Progenitor cell of endocrine pancreas (in vitro differentiated cells): ENCODE data around the gene OR51S1. TPM values are rescaled to one million over a fixed set of nuclear protein-coding genes. Genes with fewer than 3 reads are reported as not detected.
"Not testable (repeated sequence)": the region's sequence is repeated elsewhere in the genome, so short reads cannot be mapped to it uniquely, and the experiment has no call there.

Experiments used
- DNase-seq: peaks from one replicate; pipeline ENCODE4 v3.0.0; 2021; ENCODE audit warnings: low spot score; ENCODE audit not compliant: unreplicated experiment
- H3K27ac Mint-ChIP-seq: 2 replicates; pipeline ENCODE4 v1.8.0; 2021; ENCODE audit warnings: mild to moderate bottlenecking, moderate library complexity, mixed read lengths
- H3K27me3 Mint-ChIP-seq: 2 replicates; pipeline ENCODE4 v1.8.0; 2021; ENCODE audit warnings: mixed read lengths
- H3K36me3 Mint-ChIP-seq: 2 replicates; pipeline ENCODE4 v1.8.0; 2022; ENCODE audit warnings: mixed read lengths; ENCODE audit not compliant: insufficient read depth
- H3K4me1 Mint-ChIP-seq: 2 replicates; pipeline ENCODE4 v1.8.0; 2021; ENCODE audit warnings: low read depth, mixed read lengths
- H3K4me3 Mint-ChIP-seq: 2 replicates; pipeline ENCODE4 v1.8.0; 2021; ENCODE audit warnings: low read depth, mild to moderate bottlenecking, moderate library complexity, mixed read lengths
- H3K9me3 Mint-ChIP-seq: 2 replicates; pipeline ENCODE4 v1.8.0; 2021; ENCODE audit warnings: low read depth, mixed read lengths
- total RNA-seq: library from RNA; stranded (reverse); gene quantifications from 2 replicates; pipeline ENCODE4 v1.2.1, GENCODE V29; 2021
- TF ChIP-seq, protein P1 (sequence below): fragments of 200-600 bp; sonication (generic); IDR thresholded peaks from one replicate; pipeline ENCODE4 v1.5.0; 2021; ENCODE audit warnings: antibody characterized with exemption, mild to moderate bottlenecking; ENCODE audit not compliant: unreplicated experiment

The OR51S1 gene
- total RNA-seq, 1 donor from 2014 or later = not detected

GRCh38 chr11:4863876-4864275 is 14.9 kb upstream of the OR51S1 start:
- Mint-ChIP-seq H3K4me3 (no peak overlapping the region), H3K9me3 (peaks cover 3% of the 10 kb centered on the region), H3K27me3 (no peaks in the 10 kb centered on the region), H3K4me1 (peaks cover 6% of the 10 kb centered on the region), H3K27ac (no peak overlapping the region), H3K36me3 (no peaks in the 10 kb centered on the region)
- TF ChIP-seq, protein P1, sequence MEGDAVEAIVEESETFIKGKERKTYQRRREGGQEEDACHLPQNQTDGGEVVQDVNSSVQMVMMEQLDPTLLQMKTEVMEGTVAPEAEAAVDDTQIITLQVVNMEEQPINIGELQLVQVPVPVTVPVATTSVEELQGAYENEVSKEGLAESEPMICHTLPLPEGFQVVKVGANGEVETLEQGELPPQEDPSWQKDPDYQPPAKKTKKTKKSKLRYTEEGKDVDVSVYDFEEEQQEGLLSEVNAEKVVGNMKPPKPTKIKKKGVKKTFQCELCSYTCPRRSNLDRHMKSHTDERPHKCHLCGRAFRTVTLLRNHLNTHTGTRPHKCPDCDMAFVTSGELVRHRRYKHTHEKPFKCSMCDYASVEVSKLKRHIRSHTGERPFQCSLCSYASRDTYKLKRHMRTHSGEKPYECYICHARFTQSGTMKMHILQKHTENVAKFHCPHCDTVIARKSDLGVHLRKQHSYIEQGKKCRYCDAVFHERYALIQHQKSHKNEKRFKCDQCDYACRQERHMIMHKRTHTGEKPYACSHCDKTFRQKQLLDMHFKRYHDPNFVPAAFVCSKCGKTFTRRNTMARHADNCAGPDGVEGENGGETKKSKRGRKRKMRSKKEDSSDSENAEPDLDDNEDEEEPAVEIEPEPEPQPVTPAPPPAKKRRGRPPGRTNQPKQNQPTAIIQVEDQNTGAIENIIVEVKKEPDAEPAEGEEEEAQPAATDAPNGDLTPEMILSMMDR = no peak
- DNase-seq = no peak

- Mint-ChIP-seq H3K9me3 (peaks cover 3% of the 10 kb centered on the region), H3K4me3 (no peak overlapping the region), H3K4me1 (peaks cover 6% of the 10 kb centered on the region), H3K36me3 (no peaks in the 10 kb centered on the region), H3K27ac (no peak overlapping the region), H3K27me3 (no peaks in the 10 kb centered on the region)
- DNase-seq = no peak
- TF ChIP-seq, protein P1 = no peak
These were observed 13.6 kb upstream of the OR51S1 start for GRCh38 chr11:4862447-4863236.

- not testable (repeated sequence) for H3K9me3 Mint-ChIP-seq, H3K27me3 Mint-ChIP-seq, H3K4me3 Mint-ChIP-seq, DNase-seq, H3K36me3 Mint-ChIP-seq, H3K4me1 Mint-ChIP-seq, H3K27ac Mint-ChIP-seq
These were observed 5.3 kb upstream of the OR51S1 start for GRCh38 chr11:4854286-4854685.

GRCh38 chr11:4851033-4851432 is 2.0 kb upstream of the OR51S1 start:
- Mint-ChIP-seq H3K36me3 (no peaks in the 10 kb centered on the region), H3K9me3 (no peaks in the 10 kb centered on the region), H3K4me1 (peaks cover 2% of the 10 kb centered on the region), H3K27ac (no peak overlapping the region), H3K27me3 (no peaks in the 10 kb centered on the region), H3K4me3 (no peak overlapping the region)
- TF ChIP-seq, protein P1 = no peak
- DNase-seq = no peak

DNA sequence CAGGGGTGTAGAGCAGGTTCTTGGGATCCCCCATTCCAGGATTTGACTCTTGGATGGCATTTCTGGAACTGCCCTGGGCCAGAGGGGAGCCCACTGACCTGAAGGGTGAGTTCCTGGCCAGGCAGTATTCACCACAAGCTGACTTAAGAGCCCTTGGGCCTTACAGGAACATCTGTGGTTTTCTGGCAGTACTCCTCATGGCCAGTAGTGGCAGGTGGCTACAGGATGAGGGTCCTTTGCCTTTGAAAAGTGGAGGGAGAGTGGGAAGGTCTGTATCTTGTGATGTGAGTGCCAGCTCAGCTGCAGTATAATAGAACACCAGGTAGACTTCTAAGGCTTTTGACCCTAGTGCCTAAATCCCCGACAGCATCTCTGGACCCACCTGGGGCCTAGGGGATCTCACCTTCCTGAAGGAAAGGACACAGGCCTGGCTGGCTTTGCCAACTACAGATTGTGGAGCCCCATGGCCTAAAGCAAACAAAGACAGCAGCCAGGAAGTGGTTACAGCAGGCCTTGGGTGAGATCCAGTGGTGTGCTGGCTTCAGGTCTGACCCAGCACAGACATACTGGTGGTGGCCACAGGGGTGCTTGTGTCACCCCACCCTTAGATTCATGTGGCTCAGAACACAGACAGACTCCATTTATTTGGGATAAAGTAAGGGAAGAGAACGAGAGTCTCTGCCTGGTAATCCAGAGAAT is 9.0 kb downstream of the OR51S1 start:
- H3K9me3 Mint-ChIP-seq = no peaks in the 10 kb centered on the region
- TF ChIP-seq, protein P1 = no peak
- no peaks in the 10 kb centered on the region for H3K27me3 Mint-ChIP-seq
- no peaks in the 10 kb centered on the region for H3K36me3 Mint-ChIP-seq
- no peaks in the 10 kb centered on the region for H3K4me1 Mint-ChIP-seq
- H3K27ac Mint-ChIP-seq = no peak overlapping the region
- no peak for DNase-seq
- H3K4me3 Mint-ChIP-seq = no peak overlapping the region

DNA sequence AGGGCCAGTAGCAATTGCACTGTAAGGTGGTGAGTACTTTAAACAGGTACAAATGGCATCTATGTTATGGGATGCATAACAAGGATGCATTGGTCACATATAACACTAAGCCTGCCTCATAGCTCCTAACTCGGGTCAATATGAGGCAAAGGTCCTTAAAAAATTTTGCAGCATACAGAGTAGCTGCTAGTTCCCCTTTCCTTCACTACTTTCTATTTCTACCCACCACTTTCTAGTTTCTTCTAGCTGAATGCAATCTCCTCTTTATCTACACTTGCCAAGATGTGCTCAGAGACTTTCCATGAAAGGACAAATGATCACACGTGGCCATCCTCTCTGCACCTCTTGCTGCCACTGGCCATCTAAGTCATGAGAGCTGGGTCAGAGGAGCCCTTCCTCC is 18.1 kb downstream of the OR51S1 start:
- Mint-ChIP-seq H3K4me3 (no peak overlapping the region), H3K9me3 (no peaks in the 10 kb centered on the region), H3K36me3 (no peaks in the 10 kb centered on the region), H3K27me3 (no peaks in the 10 kb centered on the region), H3K27ac (no peak overlapping the region), H3K4me1 (no peaks in the 10 kb centered on the region)
- no peak for DNase-seq
- TF ChIP-seq, protein P1 = no peak
